NCI-H187 treated with DMSO at 0.1 percent for 48 hours (cell line): Measurements from ENCODE around the gene SPOCK3.

ENCODE experiments used
- DNase-seq: peaks from one replicate; lab custom pipeline; 2025; lab: John Stamatoyannopoulos, UW

Gene SPOCK3

DNA sequence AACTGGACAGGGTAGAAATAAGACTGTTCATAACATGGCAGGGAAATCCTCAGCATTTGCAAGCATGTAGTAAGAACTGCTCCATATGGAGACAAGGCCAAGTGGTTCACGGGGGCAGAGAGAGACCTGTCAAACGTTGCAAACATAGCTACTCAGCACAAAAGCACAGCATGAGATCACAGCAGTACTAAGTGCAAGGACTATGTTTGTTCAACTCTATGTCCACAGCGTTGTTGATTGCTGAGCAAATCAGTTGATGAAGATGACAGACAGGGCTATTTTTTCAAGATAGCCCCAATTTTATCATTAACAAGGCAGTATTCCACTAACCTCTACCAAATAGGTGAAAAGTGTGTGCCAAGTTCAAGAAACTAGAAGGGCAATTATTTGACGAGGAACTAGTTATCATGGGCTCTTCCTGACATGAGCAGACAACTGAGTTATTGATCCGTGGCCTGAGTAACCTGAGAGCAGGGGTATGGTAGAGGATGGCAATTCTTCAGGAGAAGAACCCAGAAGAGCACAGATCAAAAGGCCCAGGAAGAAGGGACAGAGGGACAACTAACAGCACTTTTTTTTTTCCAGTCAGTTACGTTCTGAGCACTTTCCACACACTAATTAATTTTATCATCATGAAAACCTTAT, 57.4 kb downstream of the SPOCK3 start:
- DNase-seq, result no peak

GRCh38 chr4:167171928-167172327, 62.4 kb downstream of the SPOCK3 start:
- DNase-seq, result no peak

DNA sequence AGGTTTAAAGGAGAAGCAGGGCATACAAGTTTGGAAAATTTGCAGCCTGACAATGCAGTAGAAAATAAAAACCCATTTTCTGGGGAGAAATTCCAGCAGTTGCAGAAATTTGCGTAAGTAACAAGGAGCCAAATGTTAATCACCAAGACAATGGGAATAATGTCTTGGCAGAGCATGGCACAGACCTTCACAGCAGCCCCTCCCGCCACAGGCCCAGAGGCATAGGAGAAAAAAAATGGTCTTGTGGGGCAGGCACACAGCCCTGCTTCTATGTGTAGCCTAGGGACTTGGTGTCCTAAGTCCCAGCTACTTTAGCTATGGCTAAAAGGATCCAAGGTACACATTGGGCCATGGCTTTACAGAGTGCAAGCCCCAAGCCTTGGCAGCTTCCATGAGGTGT, 65.7 kb downstream of the SPOCK3 start:
- no peak for DNase-seq

DNA sequence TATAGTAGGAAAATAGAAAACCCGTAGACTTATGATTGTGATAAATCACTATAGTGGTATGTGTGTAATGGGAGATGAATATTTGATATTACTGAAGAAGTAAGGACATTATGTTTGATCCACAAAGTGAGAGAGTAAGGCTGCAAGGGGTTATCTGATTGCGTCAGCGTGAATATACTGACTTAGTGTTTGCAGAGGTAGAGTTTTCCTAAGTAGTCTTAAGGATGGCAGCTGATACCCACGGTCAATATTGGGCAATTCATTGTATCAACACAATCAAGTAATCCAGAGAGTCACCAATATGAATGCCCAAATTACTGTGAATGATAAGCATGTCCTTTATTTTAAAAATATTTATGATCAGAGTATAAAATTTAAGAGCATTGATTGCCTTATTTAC, 83.7 kb downstream of the SPOCK3 start:
- DNase-seq, result no peak

DNA sequence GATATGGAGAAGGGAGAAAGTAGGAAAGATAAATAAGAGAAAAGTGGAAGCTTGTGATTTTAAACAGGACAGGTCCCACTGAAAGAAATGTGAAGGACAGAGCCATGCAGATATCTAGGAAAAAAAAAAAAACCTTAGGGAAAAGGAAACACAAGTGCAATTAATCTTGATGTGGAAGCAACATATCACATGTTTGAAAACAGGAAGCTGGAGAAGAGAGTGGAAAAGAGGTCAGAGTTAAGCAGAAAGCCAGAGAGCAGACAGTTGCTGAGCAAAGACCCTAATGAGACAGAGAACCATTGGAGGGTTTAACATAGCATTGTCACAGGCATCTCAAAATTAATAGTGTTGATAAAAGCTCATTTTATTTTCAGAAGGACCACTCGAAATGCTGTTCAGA, 89.7 kb downstream of the SPOCK3 start:
- no peak for DNase-seq

GRCh38 chr4:167143018-167143417, 91.3 kb downstream of the SPOCK3 start:
- DNase-seq, result no peak

GRCh38 chr4:167136270-167136669, 98.0 kb downstream of the SPOCK3 start:
- DNase-seq, result no peak

- no peak for DNase-seq
Measured at GRCh38 chr4:167129146-167129545, 105.1 kb downstream of the SPOCK3 start.

- DNase-seq, result no peak
Measured at GRCh38 chr4:167119392-167119791, 114.9 kb downstream of the SPOCK3 start.

DNA sequence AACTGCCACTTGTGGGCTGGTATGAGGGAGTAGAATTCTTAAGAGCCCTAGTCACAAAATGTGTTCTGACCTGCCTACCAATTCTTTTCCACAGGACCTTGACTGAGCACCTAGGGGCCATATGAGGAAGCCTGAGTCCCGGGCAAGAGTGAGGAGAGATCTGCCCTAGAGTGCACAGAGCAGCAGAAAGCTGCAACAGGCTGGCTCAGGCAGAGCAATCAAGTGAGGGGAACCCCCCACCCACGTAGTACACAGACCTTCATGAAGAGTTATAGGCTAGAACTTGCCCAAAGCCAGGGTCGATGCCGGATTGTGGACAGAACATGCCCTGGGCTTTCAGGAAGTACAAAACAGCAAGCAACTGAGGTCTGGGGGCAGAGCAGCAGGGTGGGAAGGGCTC, 117.0 kb downstream of the SPOCK3 start:
- no peak for DNase-seq

DNA sequence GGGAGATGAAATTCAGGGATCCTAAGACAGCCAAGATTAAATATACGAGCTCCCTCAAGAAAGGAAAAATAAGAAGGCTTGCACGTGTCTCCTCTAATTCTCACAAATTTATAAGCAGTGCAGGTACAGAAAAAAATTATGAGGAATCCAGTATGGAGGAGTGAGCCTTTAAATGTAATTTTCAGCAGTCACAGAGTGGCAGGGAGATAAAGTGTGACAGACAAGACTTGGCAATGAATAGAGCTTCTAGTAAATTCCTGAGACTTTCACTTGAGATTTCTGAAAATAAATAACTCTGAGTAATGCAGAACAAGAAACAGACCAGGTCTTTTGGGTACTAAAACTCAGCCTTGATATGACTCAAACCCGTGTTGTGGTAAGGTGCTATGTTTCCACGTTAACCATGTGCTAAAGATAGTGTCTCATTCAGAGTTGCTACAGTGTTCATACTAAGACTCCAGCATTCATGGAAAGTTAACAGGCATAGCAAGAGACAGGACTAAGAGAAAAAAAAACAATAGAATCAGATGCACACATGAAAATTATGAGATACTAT, 119.8 kb downstream of the SPOCK3 start:
- DNase-seq, result no peak

DNA sequence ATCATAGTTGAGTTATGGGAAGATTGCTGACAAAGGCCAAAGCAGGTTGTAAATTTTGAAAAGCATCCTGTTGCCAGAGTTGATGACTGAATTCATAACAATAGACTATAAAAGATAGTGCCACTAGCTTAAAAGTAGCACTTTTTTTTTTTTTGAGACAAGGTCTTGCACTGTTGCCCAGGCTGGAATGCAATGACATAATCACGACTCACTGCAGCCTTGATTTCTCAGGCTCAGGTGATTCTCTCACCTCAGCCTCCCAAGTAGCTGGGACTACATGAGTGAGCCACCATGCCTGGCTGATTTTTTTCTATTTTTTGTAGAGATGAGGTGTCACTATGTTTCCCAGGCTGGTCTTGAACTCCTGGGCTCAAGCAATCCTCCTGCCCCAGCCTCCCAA, 122.7 kb downstream of the SPOCK3 start:
- DNase-seq, result no peak

- DNase-seq, result no peak
Measured at GRCh38 chr4:167111092-167111491, 123.2 kb downstream of the SPOCK3 start.

- no peak for DNase-seq
Measured at GRCh38 chr4:167109859-167110258, 124.4 kb downstream of the SPOCK3 start.

DNA sequence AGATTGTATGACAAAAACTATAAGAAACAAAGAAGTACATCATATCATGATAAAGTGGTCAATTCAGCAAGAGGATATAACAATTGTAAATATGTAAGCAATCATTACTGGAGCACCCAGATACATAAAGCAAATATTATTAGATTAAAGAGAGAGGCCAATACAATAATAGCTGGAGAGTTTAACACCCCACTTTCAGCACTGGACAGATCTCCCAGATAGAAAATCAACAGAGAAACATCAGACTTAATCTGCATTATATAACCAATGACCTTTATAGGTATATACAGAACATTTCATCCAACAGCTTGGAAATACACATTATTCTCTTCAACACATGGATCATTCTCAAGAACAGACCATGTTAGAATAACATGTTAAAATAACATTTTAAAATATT, 128.4 kb downstream of the SPOCK3 start:
- no peak for DNase-seq

DNA sequence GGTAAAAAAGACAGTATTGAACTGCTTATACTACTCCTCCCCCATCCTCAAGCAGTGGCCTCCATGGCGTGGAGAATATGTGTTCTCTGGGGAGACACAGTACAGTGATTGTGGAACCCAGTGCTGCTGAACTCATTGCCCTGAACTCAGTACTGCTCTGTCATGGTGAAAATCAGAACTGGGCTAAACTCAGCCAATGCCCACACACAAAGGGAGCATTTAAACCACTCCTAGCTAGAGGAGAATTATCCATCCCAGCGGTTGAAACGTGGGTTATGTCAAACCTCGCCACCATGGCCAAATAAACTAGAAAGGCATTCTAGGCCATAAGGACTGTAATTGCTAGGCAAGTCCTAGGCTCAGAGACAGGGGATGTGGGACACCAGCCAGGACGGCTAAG, 131.8 kb downstream of the SPOCK3 start:
- DNase-seq, result no peak

GRCh38 chr4:167101035-167101434, 133.3 kb downstream of the SPOCK3 start:
- DNase-seq, result no peak

DNA sequence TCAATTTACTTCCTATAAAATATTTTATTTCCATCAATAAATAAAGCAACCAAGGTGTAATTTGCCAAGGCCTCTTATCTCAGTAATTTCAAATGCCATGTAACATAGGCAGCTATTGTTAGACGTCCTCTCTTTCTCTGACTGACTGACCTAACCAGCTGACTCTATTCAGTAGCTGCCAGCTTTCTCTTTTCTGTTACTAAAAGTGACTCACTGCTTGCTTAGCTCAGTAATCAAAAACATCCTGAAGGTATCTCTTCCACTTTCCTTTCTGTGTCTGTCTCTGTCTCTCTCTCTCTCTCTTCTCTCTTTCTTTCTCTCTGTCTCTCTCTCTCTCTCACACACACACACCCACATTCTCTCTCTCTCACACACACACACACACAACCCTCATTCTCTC, 134.2 kb downstream of the SPOCK3 start:
- no peak for DNase-seq

GRCh38 chr4:167088115-167088514, 146.2 kb downstream of the SPOCK3 start:
- no peak for DNase-seq

GRCh38 chr4:167084321-167084720, 150.0 kb downstream of the SPOCK3 start:
- DNase-seq, result no peak

DNA sequence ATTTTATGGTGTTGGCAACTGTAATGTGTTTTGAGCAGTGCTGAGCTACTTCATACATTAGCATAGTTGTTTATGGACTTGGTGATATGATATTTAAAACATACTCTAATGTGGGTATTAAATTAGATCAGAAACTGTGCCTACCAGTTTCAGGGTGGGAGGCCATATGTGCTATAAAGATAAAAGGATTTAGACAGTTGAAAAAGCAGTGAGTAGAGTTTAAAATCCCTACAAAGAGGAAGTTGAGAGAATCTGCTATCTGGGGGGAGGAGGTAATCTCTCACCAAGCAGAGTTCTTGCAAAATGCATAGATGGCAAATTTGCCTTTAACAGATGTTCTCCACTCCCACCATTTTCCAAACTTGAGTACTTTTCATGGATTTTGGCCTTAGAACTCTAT, 154.5 kb downstream of the SPOCK3 start:
- DNase-seq, result no peak

DNA sequence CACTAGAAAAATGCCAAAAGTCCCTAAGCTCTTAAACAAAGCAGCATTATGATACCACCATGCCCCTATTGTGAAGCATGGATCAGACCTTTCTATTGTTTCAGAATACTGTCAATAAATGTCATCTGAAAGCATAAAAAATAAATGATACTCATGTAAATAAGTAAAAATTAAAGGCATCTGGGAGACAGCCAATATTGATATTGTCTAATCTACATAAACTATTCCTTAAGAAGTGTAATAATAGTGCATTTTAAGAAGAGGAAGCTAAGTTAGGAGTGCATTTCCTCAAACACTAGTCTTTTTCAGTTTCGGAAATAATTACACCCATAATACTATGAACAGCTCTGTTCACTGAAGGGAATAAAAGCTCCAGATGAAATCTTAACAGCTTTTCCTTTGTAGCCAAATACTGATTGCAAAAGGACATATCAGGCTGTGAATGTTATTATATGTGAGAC, 181.6 kb downstream of the SPOCK3 start:
- no peak for DNase-seq

DNA sequence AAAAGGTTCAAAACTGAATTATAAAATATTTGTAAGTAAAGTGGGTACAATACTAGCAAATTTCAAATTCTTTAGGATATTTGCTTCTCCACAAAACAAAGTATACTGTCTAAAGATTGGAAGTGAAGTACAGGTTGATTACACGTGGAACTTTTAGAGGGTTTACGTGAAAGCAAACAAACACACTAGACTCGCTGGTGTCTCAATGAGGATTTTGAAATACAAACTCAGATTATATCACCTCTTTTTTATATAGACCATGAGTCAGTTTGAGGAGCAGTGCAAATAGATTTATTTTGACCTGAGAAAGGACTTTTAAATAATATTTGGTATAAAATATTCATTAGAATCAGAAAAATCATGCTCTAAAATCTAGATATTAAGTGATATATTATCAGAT, 185.0 kb downstream of the SPOCK3 start:
- no peak for DNase-seq

DNA sequence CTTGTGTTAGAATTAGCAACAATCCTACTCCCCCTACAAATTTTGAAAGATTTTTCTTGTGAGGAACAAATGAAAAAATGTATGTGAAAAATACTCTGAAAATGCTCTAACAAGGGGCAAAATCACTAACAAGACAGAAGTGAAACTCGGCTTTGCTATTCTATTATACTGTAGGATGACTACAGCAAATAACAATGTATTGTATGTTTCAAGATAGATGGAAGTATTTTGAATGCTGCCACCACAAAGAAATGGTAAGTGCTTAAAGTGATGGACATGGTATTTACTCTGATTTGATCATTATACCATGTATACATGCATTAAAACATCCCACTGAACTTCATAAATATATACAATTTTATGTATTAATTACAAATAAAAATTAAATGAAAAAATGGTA, 192.8 kb downstream of the SPOCK3 start:
- DNase-seq, result no peak
